ENCODE results near the gene C17orf100. TPM values are rescaled to one million over a fixed set of nuclear protein-coding genes. Genes with fewer than 3 reads are reported as not detected.
A peak's percentile ranks its signal among the peaks of the same experiment; 100 is the strongest.

C17orf100 gene
- polyA plus RNA-seq, 1 donor (not counting 4 experiments of a cell fraction or from before 2014, with no cell fraction given): 0.49 TPM

DNA sequence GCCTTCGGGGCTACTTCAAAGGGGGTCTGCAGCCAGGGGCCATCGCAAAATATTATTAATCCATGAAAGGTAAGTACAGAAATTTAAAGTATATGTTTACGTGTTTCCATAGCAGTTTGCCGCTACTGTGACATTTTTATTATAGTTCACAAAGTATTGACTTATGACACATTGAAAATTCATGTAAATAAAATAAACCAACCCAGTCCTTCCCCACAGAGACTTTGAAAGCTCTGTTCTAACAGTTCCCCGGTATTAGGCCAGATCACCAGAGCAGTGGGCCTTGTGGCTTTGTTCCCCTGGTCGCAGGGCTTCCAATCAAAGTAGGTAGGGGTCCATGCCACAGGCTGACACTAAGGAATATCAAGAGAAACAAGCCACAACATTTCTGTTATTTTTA, 24.9 kb upstream of the C17orf100 start:
- Histone ChIP-seq H3K9me1 (ENCODE audit: control insufficient read depth, extremely low read depth, insufficient read depth, low read length) (no peaks in the 10 kb centered on the region), H3K27ac (ENCODE audit: control insufficient read depth, insufficient read depth, low read length) (no peak overlapping the region), H3K4me2 (ENCODE audit: control insufficient read depth, extremely low read depth, insufficient read depth, low read depth, low read length) (no peak overlapping the region), H2AFZ (ENCODE audit: control insufficient read depth, low read length) (no peak overlapping the region), H3K36me3 (ENCODE audit: control insufficient read depth in 2 of 2, extremely low read depth in 1 of 2, insufficient read depth in 2 of 2, low read length in 2 of 2) (peaks cover 16 to 19% of the 10 kb centered on the region in 2 experiments), H3K9ac (ENCODE audit: control insufficient read depth, extremely low read depth, insufficient read depth, low read length) (no peak overlapping the region), H3K27me3 (ENCODE audit: control insufficient read depth, extremely low read depth, insufficient read depth, low read length) (no peaks in the 10 kb centered on the region), H3K79me2 (ENCODE audit: control insufficient read depth, insufficient read depth, low read length) (peaks cover 22% of the 10 kb centered on the region), H3K4me1 (ENCODE audit: control insufficient read depth, extremely low read depth, insufficient read depth, low read length) (peaks cover 10% of the 10 kb centered on the region), H3K9me3 (ENCODE audit: control insufficient read depth, low read depth, low read length) (no peaks in the 10 kb centered on the region), H4K20me1 (ENCODE audit: control insufficient read depth, extremely low read depth, insufficient read depth, low read length) (no peaks in the 10 kb centered on the region), H3K4me3 (ENCODE audit: control insufficient read depth in 2 of 3, extremely low read depth in 1 of 3, insufficient read depth in 2 of 3, low read depth in 1 of 3, low read length in 3 of 3) (no peak overlapping the region)
- dilution Hi-C loops (cut with MboI; ENCODE audit: extremely low pct_ligation_motif_present, low sequenced_read_pairs): no loop called here
- no peak for FAIRE-seq
- no peak for TF ChIP-seq EZH2 (IDR thresholded peaks at IDR 0.05; ENCODE audit: low read length)
- TF ChIP-seq, protein P1, sequence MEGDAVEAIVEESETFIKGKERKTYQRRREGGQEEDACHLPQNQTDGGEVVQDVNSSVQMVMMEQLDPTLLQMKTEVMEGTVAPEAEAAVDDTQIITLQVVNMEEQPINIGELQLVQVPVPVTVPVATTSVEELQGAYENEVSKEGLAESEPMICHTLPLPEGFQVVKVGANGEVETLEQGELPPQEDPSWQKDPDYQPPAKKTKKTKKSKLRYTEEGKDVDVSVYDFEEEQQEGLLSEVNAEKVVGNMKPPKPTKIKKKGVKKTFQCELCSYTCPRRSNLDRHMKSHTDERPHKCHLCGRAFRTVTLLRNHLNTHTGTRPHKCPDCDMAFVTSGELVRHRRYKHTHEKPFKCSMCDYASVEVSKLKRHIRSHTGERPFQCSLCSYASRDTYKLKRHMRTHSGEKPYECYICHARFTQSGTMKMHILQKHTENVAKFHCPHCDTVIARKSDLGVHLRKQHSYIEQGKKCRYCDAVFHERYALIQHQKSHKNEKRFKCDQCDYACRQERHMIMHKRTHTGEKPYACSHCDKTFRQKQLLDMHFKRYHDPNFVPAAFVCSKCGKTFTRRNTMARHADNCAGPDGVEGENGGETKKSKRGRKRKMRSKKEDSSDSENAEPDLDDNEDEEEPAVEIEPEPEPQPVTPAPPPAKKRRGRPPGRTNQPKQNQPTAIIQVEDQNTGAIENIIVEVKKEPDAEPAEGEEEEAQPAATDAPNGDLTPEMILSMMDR (optimal IDR thresholded peaks at IDR 0.05 in 1 of 3, IDR thresholded peaks at IDR 0.05 in 1 of 3, conservative IDR thresholded peaks at IDR 0.05 in 1 of 3; ENCODE audit: extremely low read depth in 1 of 3, insufficient read depth in 2 of 3, low read length in 3 of 3): no peak
- no peak for DNase-seq (ENCODE audit: low read depth, low spot score)

DNA sequence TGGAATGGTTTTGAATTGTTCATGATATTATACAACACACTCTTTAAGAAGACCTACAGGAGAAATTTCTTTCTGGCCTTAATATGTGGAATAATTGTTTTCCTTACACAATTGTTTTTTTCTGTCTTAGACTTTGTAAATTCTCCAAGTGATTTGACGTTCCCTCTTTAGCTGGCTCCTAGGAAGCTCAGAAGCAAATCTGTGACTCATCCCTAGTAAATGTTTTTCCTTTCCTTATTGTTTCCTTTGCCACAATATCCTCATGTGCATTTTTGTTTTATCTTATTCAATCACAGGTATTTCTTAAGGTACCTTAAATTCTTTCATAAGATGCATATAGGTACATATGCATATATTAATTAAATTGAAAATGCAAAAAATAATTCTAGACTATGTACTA, 24.5 kb upstream of the C17orf100 start:
- peaks cover 15 to 16% of the 10 kb centered on the region in 2 experiments for H3K36me3 ChIP-seq (ENCODE audit: control insufficient read depth in 2 of 2, extremely low read depth in 1 of 2, insufficient read depth in 2 of 2, low read length in 2 of 2)
- no peaks in the 10 kb centered on the region for H3K9me1 ChIP-seq (ENCODE audit: control insufficient read depth, extremely low read depth, insufficient read depth, low read length)
- H2AFZ ChIP-seq (ENCODE audit: control insufficient read depth, low read length): no peak overlapping the region
- H3K9ac ChIP-seq (ENCODE audit: control insufficient read depth, extremely low read depth, insufficient read depth, low read length): no peak overlapping the region
- no peaks in the 10 kb centered on the region for H3K27me3 ChIP-seq (ENCODE audit: control insufficient read depth, extremely low read depth, insufficient read depth, low read length)
- H4K20me1 ChIP-seq (ENCODE audit: control insufficient read depth, extremely low read depth, insufficient read depth, low read length): no peaks in the 10 kb centered on the region
- peaks cover 22% of the 10 kb centered on the region for H3K79me2 ChIP-seq (ENCODE audit: control insufficient read depth, insufficient read depth, low read length)
- TF ChIP-seq EZH2 (IDR thresholded peaks at IDR 0.05; ENCODE audit: low read length): no peak
- TF ChIP-seq, protein P1 (optimal IDR thresholded peaks at IDR 0.05 in 1 of 3, IDR thresholded peaks at IDR 0.05 in 1 of 3, conservative IDR thresholded peaks at IDR 0.05 in 1 of 3; ENCODE audit: extremely low read depth in 1 of 3, insufficient read depth in 2 of 3, low read length in 3 of 3): no peak
- H3K4me1 ChIP-seq (ENCODE audit: control insufficient read depth, extremely low read depth, insufficient read depth, low read length): peaks cover 10% of the 10 kb centered on the region
- no peak for DNase-seq (ENCODE audit: low read depth, low spot score)
- H3K4me3 ChIP-seq (ENCODE audit: control insufficient read depth in 2 of 3, extremely low read depth in 1 of 3, insufficient read depth in 2 of 3, low read depth in 1 of 3, low read length in 3 of 3): no peak overlapping the region
- no peak overlapping the region for H3K27ac ChIP-seq (ENCODE audit: control insufficient read depth, insufficient read depth, low read length)
- no peaks in the 10 kb centered on the region for H3K9me3 ChIP-seq (ENCODE audit: control insufficient read depth, low read depth, low read length)
- dilution Hi-C loops (cut with MboI; ENCODE audit: extremely low pct_ligation_motif_present, low sequenced_read_pairs): no loop called here
- peak; percentile 61 for FAIRE-seq
- no peak overlapping the region for H3K4me2 ChIP-seq (ENCODE audit: control insufficient read depth, extremely low read depth, insufficient read depth, low read depth, low read length)

Data from keratinocyte (primary cell).